Small intestine (tissue), 7 donors: ENCODE measurements around the gene ALMS1. TPM values are rescaled to one million over a fixed set of nuclear protein-coding genes. Genes with fewer than 3 reads are reported as not detected.
"Not testable (repeated sequence)": the region's sequence is repeated elsewhere in the genome, so short reads cannot be mapped to it uniquely, and the experiment has no call there.

Source experiments
- DNase-seq, 2 donors: peaks; one replicate each; pipeline versions ENCODE4 v3.0.0 to v3.0.0-alpha.2; 2013
- FAIRE-seq: peaks from 2 replicates; lab custom pipeline; 2012; peaks lifted over from hg19 to GRCh38; lab: Jason Lieb, UNC
- H3K27ac ChIP-seq, 3 donors: one replicate each; pipeline ENCODE4 v1.5.1; 2013; ENCODE audit warnings: low read length in 2 of 3, mild to moderate bottlenecking in 2 of 3, control low read depth in 1 of 3, inconsistent platforms in 1 of 3, low read depth in 1 of 3, moderate library complexity in 1 of 3
- H3K27me3 ChIP-seq, 3 donors: one replicate each; pipeline ENCODE4 v1.6.1; 2013; ENCODE audit warnings: low read length in 3 of 3, inconsistent platforms in 1 of 3; ENCODE audit not compliant: control insufficient read depth in 3 of 3, insufficient read depth in 3 of 3
- H3K36me3 ChIP-seq, 3 donors: one replicate each; pipeline ENCODE4 v1.6.1; 2013; ENCODE audit warnings: low read length in 3 of 3, inconsistent platforms in 1 of 3, low read depth in 1 of 3, mild to moderate bottlenecking in 1 of 3, moderate library complexity in 1 of 3; ENCODE audit not compliant: control insufficient read depth in 3 of 3, insufficient read depth in 2 of 3
- H3K4me1 ChIP-seq, 3 donors: one replicate each; pipeline ENCODE4 v1.6.1; 2013; ENCODE audit warnings: low read length in 2 of 3, inconsistent platforms in 1 of 3, low read depth in 1 of 3, mild to moderate bottlenecking in 1 of 3, moderate library complexity in 1 of 3; ENCODE audit not compliant: control insufficient read depth in 3 of 3, insufficient read depth in 2 of 3
- H3K4me3 ChIP-seq, 3 donors: one replicate each; pipeline ENCODE4 v1.5.1; 2013; ENCODE audit warnings: low read length in 3 of 3, control low read depth in 1 of 3, inconsistent platforms in 1 of 3, low read depth in 1 of 3, mild to moderate bottlenecking in 1 of 3, moderate library complexity in 1 of 3
- H3K9me3 ChIP-seq, 2 donors: one replicate each; pipeline ENCODE4 v1.6.1; 2013; ENCODE audit warnings: low read depth in 1 of 2, low read length in 1 of 2; ENCODE audit not compliant: control insufficient read depth in 2 of 2, insufficient read depth in 1 of 2
- WGBS, 3 donors: extraction: QIAGEN DNeasy Blood & Tissue Kit; methylation state at CpG; one replicate each; pipeline ENCODE4 v1.1.7; 2013; 5-methylcytosine and 5-hydroxymethylcytosine counted together
- polyA plus RNA-seq, 4 donors: library from polyadenylated mRNA; stranded (reverse) in 3 of 4; unstranded in 1 of 4; fragments of 200-250 nt in 3 of 4; fragments of 120-200 nt in 1 of 4; gene quantifications; one replicate each; pipeline versions ENCODE4 v1.2.1 to v1.2.3, GENCODE V29; 2013
- donor health status: healthy with polysubstance abuse.
- donor health status: control.
- donor health status: control.
- donor health status: Bipolar disorder and iron deficiency.
- donor health status: healthy.

ALMS1 gene
- polyA plus RNA-seq, 4 donors, result 2.7 to 23.4 (median 6.1) TPM

DNA sequence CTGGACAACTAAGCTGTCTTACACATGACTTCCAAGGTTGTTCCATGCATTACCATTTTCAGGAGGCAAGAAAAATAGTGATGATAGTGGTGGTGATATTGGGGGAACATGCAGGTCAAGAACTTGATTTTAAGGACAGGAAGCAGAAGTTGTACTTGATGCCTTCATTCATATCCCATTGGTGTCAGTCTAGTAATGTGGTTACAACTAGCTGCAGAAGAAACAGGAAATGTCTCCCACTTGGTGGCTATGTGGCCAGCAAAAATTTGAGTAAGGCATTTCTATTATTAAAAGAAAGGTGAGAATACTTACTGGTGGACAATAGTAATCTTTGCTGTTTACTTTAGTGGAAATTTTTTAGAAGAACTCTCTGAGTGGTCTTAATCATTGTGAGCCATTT lies 103.4 kb downstream of the ALMS1 start:
- Histone ChIP-seq H3K36me3 (peaks cover 4 to 18% (median 7%) of the 10 kb centered on the region in 3 donors), H3K9me3 (peaks cover 0 to 15% of the 10 kb centered on the region in 2 donors), H3K27ac (no peak overlapping the region), H3K4me1 (no peaks in the 10 kb centered on the region), H3K4me3 (no peak overlapping the region), H3K27me3 (no peaks in the 10 kb centered on the region)
- DNase-seq, result no peak
- no peak for FAIRE-seq

DNA sequence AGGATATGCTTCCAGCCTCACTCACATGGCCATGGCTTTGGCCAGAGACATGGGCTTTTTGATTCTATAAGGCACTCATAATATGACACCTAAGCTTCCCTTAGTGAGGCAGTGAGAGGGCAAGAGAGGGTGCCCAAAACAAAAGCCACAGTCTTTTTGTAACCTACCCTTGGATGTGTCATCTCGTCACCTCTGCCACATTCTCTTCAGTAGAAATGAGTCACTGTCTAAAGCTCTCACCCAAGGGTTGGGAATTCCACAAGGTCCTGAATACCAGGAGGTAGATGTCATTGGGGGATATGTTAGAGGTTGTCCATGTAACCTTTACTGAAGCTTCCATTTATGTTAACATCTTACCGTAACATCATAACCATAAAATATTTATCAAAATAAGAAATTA lies 108.4 kb downstream of the ALMS1 start:
- Histone ChIP-seq H3K27me3 (no peaks in the 10 kb centered on the region), H3K27ac (no peak overlapping the region), H3K4me3 (no peak overlapping the region), H3K36me3 (peaks cover 0 to 4% (median 4%) of the 10 kb centered on the region in 3 donors), H3K4me1 (no peaks in the 10 kb centered on the region), H3K9me3 (no peaks in the 10 kb centered on the region)
- FAIRE-seq (no peak), DNase-seq (no peak)
- WGBS, 3 donors, result 88 to 92% (median 92%) methylated on average over 2 of the region's 2 CpGs

DNA sequence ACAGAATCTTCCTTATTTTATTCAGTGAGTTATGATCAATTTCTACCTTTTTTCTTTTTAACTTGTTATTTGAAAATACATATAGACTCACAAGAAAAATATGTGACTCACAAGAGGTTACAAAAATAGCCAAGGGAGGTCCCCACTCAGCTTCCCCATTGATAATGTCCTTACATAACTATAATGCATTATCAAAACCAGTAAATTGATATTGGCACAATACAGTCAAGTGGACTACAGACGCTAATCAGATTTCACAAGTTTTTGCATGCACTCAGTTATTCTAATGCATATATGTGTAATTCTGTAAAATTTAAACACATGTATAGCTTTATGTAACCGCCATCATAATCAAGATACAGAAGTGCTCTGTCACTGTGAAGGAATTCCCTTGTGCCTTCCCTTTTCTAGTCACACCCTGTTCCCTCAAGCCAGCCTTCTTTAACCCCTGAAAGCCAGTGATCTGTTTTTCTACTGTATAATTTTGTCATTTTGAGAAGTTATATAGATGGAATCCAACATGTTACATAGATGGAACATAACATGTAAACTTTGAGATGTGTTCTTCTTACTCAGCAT lies 118.4 kb downstream of the ALMS1 start:
- H3K36me3 ChIP-seq, result no peaks in the 10 kb centered on the region
- no peak overlapping the region for H3K4me3 ChIP-seq
- no peaks in the 10 kb centered on the region for H3K9me3 ChIP-seq
- no peaks in the 10 kb centered on the region for H3K4me1 ChIP-seq
- no peaks in the 10 kb centered on the region for H3K27me3 ChIP-seq
- WGBS, 3 donors, result 92 to 100% (median 93%) methylated on average over 2 of the region's 2 CpGs
- H3K27ac ChIP-seq, result no peak overlapping the region
- DNase-seq (no peak), FAIRE-seq (no peak)

DNA sequence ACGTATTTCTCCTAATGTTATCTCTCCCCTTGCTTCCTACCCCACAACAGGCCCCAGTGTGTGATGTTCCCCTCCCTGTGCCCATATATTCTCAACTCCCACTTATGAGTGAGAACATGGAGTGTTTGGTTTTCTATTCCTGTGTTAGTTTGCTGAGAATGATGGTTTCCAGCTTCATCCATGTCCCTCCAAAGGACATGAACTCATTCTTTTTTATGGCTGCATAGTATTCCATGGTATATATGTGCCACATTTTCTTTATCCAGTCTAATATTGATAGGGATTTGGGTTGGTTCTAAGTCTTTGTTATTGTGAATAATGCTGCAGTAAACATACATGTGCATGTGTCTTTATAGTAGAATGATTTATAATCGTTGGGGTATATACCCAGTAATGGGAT lies 119.2 kb downstream of the ALMS1 start:
- H3K4me1 ChIP-seq, H3K27me3 ChIP-seq, DNase-seq, H3K9me3 ChIP-seq, H3K36me3 ChIP-seq, H3K27ac ChIP-seq, H3K4me3 ChIP-seq, FAIRE-seq: not testable (repeated sequence)
- 92 to 93% (median 93%) methylated on average over 2 of the region's 2 CpGs for WGBS, 3 donors

DNA sequence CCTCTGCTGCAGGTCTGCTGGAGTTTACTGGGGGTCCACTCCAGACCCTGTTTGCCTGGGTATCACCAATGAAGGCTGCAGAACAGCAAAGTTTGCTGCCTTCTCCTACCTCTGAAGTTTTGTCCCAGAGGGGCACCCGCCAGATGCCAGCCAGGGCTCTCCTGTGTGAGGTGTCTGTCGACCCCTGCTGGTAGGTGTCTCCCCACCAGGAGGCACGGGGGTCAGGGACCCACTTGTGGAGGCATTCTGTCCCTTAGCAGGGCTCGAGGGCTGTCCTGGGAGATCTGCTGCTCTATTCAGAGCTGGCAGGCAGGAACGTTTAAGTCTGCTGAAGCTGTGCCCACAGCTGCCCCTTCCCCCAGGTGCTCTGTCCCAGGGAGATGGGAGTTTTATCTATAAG lies 124.8 kb downstream of the ALMS1 start:
- 86 to 93% (median 86%) methylated on average over 5 of the region's 5 CpGs for WGBS, 3 donors
- FAIRE-seq, H3K4me3 ChIP-seq, H3K27ac ChIP-seq, H3K4me1 ChIP-seq, H3K36me3 ChIP-seq, H3K27me3 ChIP-seq, DNase-seq: not testable (repeated sequence)
- H3K9me3 ChIP-seq, result peaks cover 0 to 10% of the 10 kb centered on the region in 2 donors

DNA sequence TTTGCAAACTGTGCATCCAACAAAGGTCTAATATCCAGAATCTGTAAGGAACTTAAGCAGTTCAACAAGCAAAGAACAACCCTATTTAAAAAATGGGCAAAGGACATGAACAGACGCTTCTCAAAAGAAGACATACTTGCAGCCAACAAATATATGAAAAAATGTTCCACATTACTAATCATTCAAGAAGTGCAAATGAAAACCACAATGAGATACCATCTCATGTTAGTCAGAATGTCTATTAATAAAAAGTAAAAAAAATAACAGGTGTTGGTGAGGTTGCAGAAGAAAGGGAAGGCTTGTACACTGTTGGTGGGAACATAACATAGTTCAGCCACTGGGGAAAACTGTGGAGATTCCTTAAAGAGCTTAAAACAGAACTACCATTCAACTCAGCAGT lies 130.4 kb downstream of the ALMS1 start:
- Histone ChIP-seq H3K27ac (no peak overlapping the region), H3K4me3 (no peak overlapping the region), H3K27me3 (no peaks in the 10 kb centered on the region), H3K9me3 (peaks cover 0 to 4% of the 10 kb centered on the region in 2 donors), H3K4me1 (no peaks in the 10 kb centered on the region), H3K36me3 (peaks cover under 1 to 4% (median 3%) of the 10 kb centered on the region in 3 donors)
- DNase-seq (no peak), FAIRE-seq (no peak)
- 88 to 96% (median 91%) methylated on average over 1 of the region's 1 CpG for WGBS, 3 donors

DNA sequence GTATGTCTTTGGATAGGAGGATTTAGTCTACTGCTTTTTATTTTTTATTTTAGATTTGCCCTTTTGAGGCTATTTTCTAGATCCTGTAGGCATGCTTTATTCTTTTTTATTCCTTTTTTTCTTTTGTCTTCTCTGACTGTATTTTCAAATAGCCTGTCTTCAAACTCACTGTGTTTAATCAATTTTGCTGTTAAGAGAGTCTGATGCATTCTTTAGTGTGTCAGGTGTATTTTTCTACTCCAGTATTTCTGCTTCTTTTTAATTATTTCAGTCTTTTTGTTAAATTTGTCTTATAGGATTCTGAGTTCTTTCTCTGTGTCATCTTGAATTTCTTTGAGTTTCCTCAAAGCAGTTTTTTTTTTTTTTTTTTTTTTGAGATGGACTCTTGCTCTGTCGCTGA lies 143.1 kb downstream of the ALMS1 start:
- DNase-seq (no peak), FAIRE-seq (no peak)
- peaks cover 0 to 22% of the 10 kb centered on the region in 2 donors for H3K9me3 ChIP-seq
- H3K27ac ChIP-seq, result no peak overlapping the region
- H3K36me3 ChIP-seq, result peaks cover 5 to 24% (median 6%) of the 10 kb centered on the region in 3 donors
- 94 to 100% (median 100%) methylated on average over 1 of the region's 1 CpG for WGBS, 3 donors
- no peaks in the 10 kb centered on the region for H3K4me1 ChIP-seq
- no peaks in the 10 kb centered on the region for H3K27me3 ChIP-seq
- no peak overlapping the region for H3K4me3 ChIP-seq

DNA sequence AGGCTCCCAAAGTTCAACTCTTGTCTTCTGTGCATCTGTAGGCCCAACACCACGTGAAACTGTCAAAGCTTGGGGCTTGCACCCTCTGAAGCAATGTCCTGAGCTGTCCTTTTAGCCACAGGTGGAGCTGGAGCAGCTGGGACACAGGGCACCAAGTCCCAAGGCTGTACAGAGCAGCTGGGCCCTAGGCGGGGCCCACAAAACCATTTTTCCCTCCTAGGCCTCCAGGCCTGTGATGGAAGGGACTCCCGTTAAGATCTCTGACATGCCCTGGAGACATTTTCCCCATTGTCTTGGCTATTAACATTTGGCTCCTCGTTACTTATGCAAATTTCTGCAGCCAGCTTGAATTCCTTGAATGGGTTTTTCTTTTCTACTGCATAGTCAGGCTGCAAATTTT lies 145.1 kb downstream of the ALMS1 start:
- not testable (repeated sequence) for H3K27ac ChIP-seq, FAIRE-seq, DNase-seq, H3K4me1 ChIP-seq, H3K4me3 ChIP-seq, H3K27me3 ChIP-seq
- Histone ChIP-seq H3K36me3 (peaks cover 5 to 24% (median 9%) of the 10 kb centered on the region in 3 donors), H3K9me3 (peaks cover 0 to 22% of the 10 kb centered on the region in 2 donors)
- WGBS, 3 donors, result 89 to 96% (median 93%) methylated on average over 4 of the region's 4 CpGs

DNA sequence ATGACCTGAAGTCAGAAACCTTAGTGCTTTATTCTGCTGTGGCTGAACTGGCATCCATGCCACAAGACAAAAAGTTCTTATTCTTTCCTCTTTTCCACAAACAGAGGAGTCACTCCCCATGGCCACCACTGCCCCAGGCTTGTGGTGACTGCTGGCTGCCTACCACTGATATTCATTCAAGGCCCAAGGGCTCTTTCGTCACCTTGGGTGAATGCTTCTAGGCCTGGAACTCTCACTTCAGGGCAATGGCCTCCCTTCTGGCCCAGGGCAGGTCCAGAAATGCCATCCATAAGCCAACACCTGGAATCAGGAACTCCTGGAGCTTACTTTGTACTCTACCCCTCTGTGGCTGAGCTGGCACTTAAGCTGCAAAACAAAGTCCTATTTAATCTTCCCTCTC lies 146.7 kb downstream of the ALMS1 start:
- WGBS, 3 donors, result 98 to 100% (median 100%) methylated on average over 1 of the region's 1 CpG
- Histone ChIP-seq H3K4me1 (no peaks in the 10 kb centered on the region), H3K27ac (no peak overlapping the region), H3K9me3 (peaks cover 0 to 30% of the 10 kb centered on the region in 2 donors), H3K36me3 (peaks cover 5 to 24% (median 17%) of the 10 kb centered on the region in 3 donors), H3K27me3 (no peaks in the 10 kb centered on the region), H3K4me3 (no peak overlapping the region)
- FAIRE-seq, result no peak
- DNase-seq, result no peak
